Measurements from ENCODE around the gene GGACT.

GGACT gene

GRCh38 chr13:100521851-100522617 is 66.6 kb downstream of the GGACT start:
- Mint-ChIP-seq H3K4me3 (no peak overlapping the region), H3K27me3 (no peaks in the 10 kb centered on the region), H3K9me3 (no peaks in the 10 kb centered on the region), H3K36me3 (peaks cover 8% of the 10 kb centered on the region), H3K27ac (no peak overlapping the region), H3K4me1 (no peaks in the 10 kb centered on the region)
- ATAC-seq: no peak

DNA sequence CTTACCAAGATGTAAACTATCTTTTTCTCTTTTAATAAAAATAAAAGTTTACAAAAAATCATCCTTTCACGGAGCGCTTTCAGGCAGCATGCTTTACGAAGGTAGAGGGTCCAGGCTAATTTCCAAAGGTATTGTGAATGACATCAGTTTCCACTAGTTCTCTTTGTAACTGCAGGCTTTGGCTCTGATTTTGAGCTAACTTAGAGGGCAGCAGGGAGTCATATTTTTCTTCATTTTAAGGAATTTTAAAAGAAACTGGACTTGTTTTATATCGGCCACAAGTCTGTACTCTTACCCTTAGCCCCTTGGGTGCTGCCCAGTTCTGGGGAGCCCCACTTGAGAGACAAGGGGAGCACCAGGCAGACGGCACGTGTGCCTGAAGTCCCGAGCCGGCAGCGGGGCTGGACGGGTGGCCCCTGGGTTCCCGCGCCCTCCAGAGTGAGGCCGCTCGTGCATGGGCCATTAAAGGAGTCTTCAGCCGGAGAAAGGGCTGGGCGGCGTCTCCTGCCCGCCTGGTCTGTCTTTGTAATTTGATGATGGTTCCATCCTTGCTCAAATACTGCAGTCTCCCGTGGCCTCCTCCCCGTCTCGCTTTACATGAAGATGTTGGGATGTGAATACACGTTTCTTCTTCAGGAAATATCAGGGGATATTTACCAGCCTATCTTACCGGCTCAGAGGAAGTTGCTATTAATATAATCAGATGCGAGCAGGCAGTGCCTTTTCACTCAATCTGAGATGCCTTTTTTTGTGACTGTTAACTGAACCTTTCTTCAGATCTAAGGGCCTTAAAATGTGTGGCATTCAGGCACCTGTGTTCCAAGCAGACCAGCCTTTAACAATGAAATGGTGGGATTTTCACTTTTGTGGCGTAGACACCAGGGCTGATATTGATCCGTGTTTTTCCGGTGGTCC is 67.4 kb downstream of the GGACT start:
- Mint-ChIP-seq H3K4me1 (no peaks in the 10 kb centered on the region), H3K9me3 (no peaks in the 10 kb centered on the region), H3K27ac (no peak overlapping the region), H3K4me3 (no peak overlapping the region), H3K36me3 (peaks cover 6% of the 10 kb centered on the region), H3K27me3 (no peaks in the 10 kb centered on the region)
- ATAC-seq: no peak

- ATAC-seq: no peak
- H3K27ac Mint-ChIP-seq: no peak overlapping the region
- H3K36me3 Mint-ChIP-seq: peaks cover 4% of the 10 kb centered on the region
- H3K4me1 Mint-ChIP-seq: peaks cover 3% of the 10 kb centered on the region
- H3K4me3 Mint-ChIP-seq: no peak overlapping the region
- no peaks in the 10 kb centered on the region for H3K9me3 Mint-ChIP-seq
- H3K27me3 Mint-ChIP-seq: no peaks in the 10 kb centered on the region
Measured at GRCh38 chr13:100519626-100520025, 69.0 kb downstream of the GGACT start.

DNA sequence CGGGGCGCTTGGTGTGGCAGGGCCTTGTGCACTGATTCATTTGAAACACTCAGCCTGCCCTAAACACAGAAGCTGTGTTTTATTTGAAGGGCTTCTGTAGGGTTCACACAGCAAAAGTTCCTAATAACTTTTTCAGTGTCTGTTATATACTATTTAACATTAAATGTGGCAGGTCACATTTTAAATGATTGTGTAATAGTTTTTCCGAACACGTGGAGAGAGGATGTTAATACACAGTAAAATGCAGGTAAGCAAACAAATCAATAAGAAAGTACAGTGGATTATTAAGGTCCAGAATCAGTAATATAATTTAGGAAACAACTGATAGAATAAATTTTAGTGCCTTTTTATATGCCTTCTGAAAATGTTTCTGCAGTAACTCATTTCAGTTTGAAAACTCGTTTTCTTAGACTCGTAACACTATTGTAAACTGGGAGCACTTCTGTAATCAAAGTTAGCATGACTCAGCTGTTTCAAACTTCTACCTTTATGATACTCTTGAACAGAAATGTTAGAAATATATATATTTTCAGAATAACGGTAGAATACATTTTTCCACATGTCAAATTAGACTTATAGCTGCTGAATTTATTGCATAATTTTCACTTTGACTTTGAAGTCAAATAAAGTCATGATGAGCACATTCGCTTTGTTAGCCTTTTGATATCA is 70.1 kb downstream of the GGACT start:
- Mint-ChIP-seq H3K36me3 (peaks cover 4% of the 10 kb centered on the region), H3K9me3 (no peaks in the 10 kb centered on the region), H3K27ac (no peak overlapping the region), H3K4me3 (no peak overlapping the region), H3K27me3 (no peaks in the 10 kb centered on the region), H3K4me1 (peaks cover 5% of the 10 kb centered on the region)
- ATAC-seq: no peak

DNA sequence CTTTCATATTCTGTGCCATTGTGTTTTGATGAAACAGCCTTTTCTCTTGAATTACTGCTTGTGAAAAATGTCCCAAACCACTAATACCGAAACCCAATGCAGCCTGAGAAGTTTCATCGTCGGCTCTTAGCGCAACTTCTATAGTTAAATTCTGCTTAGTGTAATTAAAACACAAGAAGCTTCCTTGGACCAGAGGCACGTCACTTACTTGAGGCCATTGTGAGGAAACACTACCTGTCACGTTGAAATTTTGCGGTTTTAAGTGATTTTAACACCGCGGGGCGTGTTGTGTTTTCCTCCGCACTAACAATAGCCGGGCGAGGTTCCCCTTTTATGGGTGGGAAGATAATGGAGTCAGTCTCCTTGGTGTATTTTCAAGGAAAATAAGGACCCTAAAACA is 70.9 kb downstream of the GGACT start:
- no peak overlapping the region for H3K27ac Mint-ChIP-seq
- H3K4me3 Mint-ChIP-seq: no peak overlapping the region
- H3K36me3 Mint-ChIP-seq: peaks cover 7% of the 10 kb centered on the region
- no peaks in the 10 kb centered on the region for H3K27me3 Mint-ChIP-seq
- ATAC-seq: no peak
- H3K9me3 Mint-ChIP-seq: no peaks in the 10 kb centered on the region
- H3K4me1 Mint-ChIP-seq: peaks cover 5% of the 10 kb centered on the region

DNA sequence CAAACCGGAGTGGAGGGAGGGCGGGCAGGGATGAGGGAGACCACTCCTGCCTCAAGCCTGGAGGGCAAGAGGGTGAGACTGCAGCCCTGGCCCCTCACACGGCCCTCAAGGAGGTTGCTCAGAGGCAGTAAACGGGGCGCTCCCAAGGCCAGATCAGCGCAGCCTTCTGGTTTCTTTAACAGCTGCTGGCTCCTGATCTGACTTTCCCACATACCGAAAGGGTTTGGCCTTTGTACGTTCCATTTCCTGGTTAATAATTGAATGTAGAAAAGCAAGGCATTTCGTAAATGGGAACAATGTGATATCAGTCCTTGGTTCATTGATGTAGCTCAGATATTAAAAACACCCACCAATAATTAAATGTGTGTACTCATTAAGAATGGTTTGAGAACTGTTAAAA is 71.5 kb downstream of the GGACT start:
- no peak for ATAC-seq
- Mint-ChIP-seq H3K27me3 (no peaks in the 10 kb centered on the region), H3K36me3 (peaks cover 12% of the 10 kb centered on the region), H3K9me3 (no peaks in the 10 kb centered on the region), H3K4me3 (no peak overlapping the region), H3K27ac (no peak overlapping the region), H3K4me1 (peaks cover 5% of the 10 kb centered on the region)

DNA sequence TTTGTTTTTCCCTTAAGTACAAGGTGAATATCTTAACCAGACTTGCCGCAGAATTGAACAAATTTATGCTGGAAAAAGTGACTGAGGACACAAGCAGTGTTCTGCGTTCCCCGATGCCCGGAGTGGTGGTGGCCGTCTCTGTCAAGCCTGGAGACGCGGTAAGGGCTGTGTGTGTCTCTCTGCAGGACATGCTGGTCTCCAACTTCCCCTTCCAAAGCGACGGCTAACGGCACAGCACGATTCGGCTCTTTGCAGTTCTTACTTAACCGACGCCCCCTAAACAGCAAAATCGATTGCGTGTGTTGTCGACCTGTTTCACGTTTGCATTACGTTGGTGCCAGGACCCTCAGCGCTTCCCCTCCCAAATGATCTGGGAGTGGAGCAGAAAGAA is 73.2 kb downstream of the GGACT start:
- H3K27ac Mint-ChIP-seq: no peak overlapping the region
- H3K9me3 Mint-ChIP-seq: no peaks in the 10 kb centered on the region
- H3K36me3 Mint-ChIP-seq: peaks cover 12% of the 10 kb centered on the region
- no peak overlapping the region for H3K4me3 Mint-ChIP-seq
- ATAC-seq: no peak
- H3K27me3 Mint-ChIP-seq: no peaks in the 10 kb centered on the region
- peaks cover 5% of the 10 kb centered on the region for H3K4me1 Mint-ChIP-seq

GRCh38 chr13:100514788-100515409 is 73.7 kb downstream of the GGACT start:
- H3K4me1 Mint-ChIP-seq: peaks cover 5% of the 10 kb centered on the region
- H3K4me3 Mint-ChIP-seq: no peak overlapping the region
- peaks cover 12% of the 10 kb centered on the region for H3K36me3 Mint-ChIP-seq
- ATAC-seq: peak; percentile 71
- H3K27me3 Mint-ChIP-seq: no peaks in the 10 kb centered on the region
- H3K27ac Mint-ChIP-seq: no peak overlapping the region
- no peaks in the 10 kb centered on the region for H3K9me3 Mint-ChIP-seq

- peaks cover 12% of the 10 kb centered on the region for H3K36me3 Mint-ChIP-seq
- H3K4me1 Mint-ChIP-seq: peaks cover 5% of the 10 kb centered on the region
- H3K27me3 Mint-ChIP-seq: no peaks in the 10 kb centered on the region
- no peak overlapping the region for H3K27ac Mint-ChIP-seq
- ATAC-seq: no peak
- H3K9me3 Mint-ChIP-seq: no peaks in the 10 kb centered on the region
- H3K4me3 Mint-ChIP-seq: no peak overlapping the region
Measured at GRCh38 chr13:100513987-100514670, 74.5 kb downstream of the GGACT start.

DNA sequence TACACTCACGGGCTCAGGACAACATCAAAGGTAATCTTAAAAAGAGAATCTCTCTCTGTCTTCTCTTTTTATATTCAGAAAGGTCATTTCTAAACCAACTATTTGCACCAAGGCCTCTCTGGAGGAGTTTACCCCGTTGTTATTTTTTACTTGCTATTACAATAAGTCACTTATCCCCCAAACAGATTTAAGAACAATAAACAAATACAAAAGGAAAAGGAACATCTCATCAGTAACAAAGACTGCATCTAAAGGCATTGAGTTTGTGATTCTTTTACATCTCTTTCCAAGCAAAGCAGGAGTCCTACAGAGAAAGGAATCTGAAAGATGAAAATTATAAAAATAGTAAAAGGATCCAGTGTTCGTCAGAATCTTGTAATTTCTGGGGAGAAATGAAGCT is 75.4 kb downstream of the GGACT start:
- no peak for ATAC-seq
- Mint-ChIP-seq H3K27me3 (no peaks in the 10 kb centered on the region), H3K36me3 (peaks cover 12% of the 10 kb centered on the region), H3K9me3 (no peaks in the 10 kb centered on the region), H3K4me3 (no peak overlapping the region), H3K27ac (no peak overlapping the region), H3K4me1 (peaks cover 5% of the 10 kb centered on the region)

DNA sequence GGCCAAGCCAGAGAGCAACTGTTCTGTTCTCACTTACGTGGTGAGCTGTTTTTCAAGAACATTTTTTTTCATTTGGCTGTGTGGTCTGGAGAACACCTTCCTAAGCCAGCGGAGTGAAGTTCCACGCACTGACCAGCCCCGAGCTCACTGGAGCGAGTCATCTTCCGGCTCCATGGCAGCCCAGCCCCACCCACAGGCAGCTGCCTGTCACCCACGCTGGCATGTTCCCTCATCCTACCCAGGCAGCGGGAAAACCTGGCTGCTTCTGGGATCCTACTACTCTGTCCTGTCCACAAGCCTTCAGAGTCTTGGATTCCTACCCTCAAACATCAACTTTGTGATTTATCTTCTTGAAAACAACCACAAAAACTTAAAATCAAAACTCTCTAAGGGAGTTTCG is 76.2 kb downstream of the GGACT start:
- H3K4me3 Mint-ChIP-seq: no peak overlapping the region
- H3K4me1 Mint-ChIP-seq: peaks cover 5% of the 10 kb centered on the region
- H3K27me3 Mint-ChIP-seq: no peaks in the 10 kb centered on the region
- no peak for ATAC-seq
- H3K27ac Mint-ChIP-seq: no peak overlapping the region
- no peaks in the 10 kb centered on the region for H3K9me3 Mint-ChIP-seq
- H3K36me3 Mint-ChIP-seq: peaks cover 12% of the 10 kb centered on the region

DNA sequence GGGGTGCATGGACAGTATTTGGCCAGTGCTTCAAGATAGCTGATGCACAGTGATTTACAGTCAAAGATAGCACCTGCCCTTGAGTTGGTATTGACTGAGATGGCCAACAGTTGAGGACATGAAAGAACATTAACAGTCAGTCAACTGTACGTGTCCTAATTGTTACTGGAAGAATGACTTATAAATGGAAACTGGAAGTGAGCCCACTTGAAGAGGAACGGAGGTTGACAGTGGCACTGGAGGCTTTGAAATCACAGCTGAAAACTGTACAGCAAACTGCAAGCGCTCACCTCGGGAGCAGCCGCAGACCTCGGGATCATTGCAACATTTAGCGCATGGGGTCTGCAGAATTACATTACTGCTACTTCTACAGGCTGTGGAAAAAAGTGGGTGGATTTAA is 77.1 kb downstream of the GGACT start:
- peaks cover 12% of the 10 kb centered on the region for H3K36me3 Mint-ChIP-seq
- no peaks in the 10 kb centered on the region for H3K9me3 Mint-ChIP-seq
- no peaks in the 10 kb centered on the region for H3K27me3 Mint-ChIP-seq
- ATAC-seq: no peak
- no peak overlapping the region for H3K27ac Mint-ChIP-seq
- no peak overlapping the region for H3K4me3 Mint-ChIP-seq
- peaks cover 14% of the 10 kb centered on the region for H3K4me1 Mint-ChIP-seq

- Mint-ChIP-seq H3K27me3 (no peaks in the 10 kb centered on the region), H3K9me3 (no peaks in the 10 kb centered on the region)
- ATAC-seq: no peak
Measured at GRCh38 chr13:100510208-100510957, 78.2 kb downstream of the GGACT start.

DNA sequence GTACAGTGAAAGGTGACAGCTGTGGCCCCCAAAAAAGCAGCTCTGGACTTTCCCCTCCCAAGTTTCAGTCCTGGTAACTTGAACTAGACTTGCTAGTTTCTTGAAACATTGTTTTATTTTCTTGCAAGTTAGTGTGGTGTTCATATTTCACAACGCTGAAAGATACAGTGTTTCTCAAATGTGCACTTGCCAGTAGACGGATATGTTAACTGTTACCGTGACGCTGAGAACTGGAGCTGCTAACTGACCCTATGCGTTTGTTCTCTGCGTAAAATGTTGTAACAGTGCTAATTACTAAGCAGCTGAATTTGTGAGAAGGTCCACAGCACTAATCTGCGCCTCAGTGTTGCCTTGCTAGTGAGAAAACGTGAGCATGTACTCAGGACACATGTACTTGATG is 79.6 kb downstream of the GGACT start:
- ATAC-seq: no peak
- Mint-ChIP-seq H3K4me3 (no peak overlapping the region), H3K27ac (no peak overlapping the region), H3K4me1 (peaks cover 17% of the 10 kb centered on the region), H3K27me3 (no peaks in the 10 kb centered on the region), H3K36me3 (peaks cover 8% of the 10 kb centered on the region), H3K9me3 (no peaks in the 10 kb centered on the region)

More at GRCh38 chr13:100510208-100510957, 78.2 kb downstream of the GGACT start:
- peaks cover 8% of the 10 kb centered on the region for H3K36me3 Mint-ChIP-seq
- no peak overlapping the region for H3K4me3 Mint-ChIP-seq
- H3K27ac Mint-ChIP-seq: no peak overlapping the region
- peaks cover 22% of the 10 kb centered on the region for H3K4me1 Mint-ChIP-seq
